Breast epithelium (tissue), 4 donors: ENCODE results near the gene USP10. TPM values are rescaled to one million over a fixed set of nuclear protein-coding genes. Genes with fewer than 3 reads are reported as not detected.

ENCODE experiments used
- DNase-seq, 2 donors: peaks; one replicate each; pipeline ENCODE4 v3.0.0-alpha.2; 2019; ENCODE audit warnings: low spot score in 2 of 2
- H3K27ac ChIP-seq, 2 donors: fragments of 200-600 bp; sonication (generic) in 1 of 2; one replicate each; pipeline ENCODE4 v1.5.1; 2016 to 2019; ENCODE audit warnings: mild to moderate bottlenecking in 1 of 2
- H3K27me3 ChIP-seq, 2 donors: fragments of 200-600 bp; sonication (generic) in 1 of 2; one replicate each; pipeline versions ENCODE4 v1.5.1 to v1.6.0; 2017 to 2019; ENCODE audit warnings: control low read depth in 1 of 2, mild to moderate bottlenecking in 1 of 2
- H3K36me3 ChIP-seq: fragments of 200-600 bp; one replicate; pipeline ENCODE4 v1.5.1; 2019
- H3K4me1 ChIP-seq, 2 donors: fragments of 200-600 bp; sonication (generic); one replicate each; pipeline ENCODE4 v1.5.1; 2016 to 2019; ENCODE audit warnings: control low read depth in 1 of 2
- H3K4me3 ChIP-seq, 3 donors: fragments of 200-600 bp; sonication (generic); 1 replicate in 2 of 3; 2 replicates in 1 of 3; pipeline ENCODE4 v1.5.1; 2016 to 2019; ENCODE audit warnings: mild to moderate bottlenecking in 3 of 3, moderate library complexity in 2 of 3
- H3K9me3 ChIP-seq, 2 donors: fragments of 200-600 bp; sonication (generic) in 1 of 2; one replicate each; pipeline ENCODE4 v1.5.1; 2016 to 2019; ENCODE audit warnings: control low read depth in 1 of 2
- POLR2A ChIP-seq: fragments of 450-650 bp; IDR thresholded peaks from one replicate; pipeline ENCODE4 v1.6.1; 2016; ENCODE audit warnings: antibody characterized with exemption, mild to moderate bottlenecking, moderate library complexity
- POLR2AphosphoS5 ChIP-seq, 3 donors: sonication (generic); formaldehyde crosslinking; IDR thresholded peaks; one replicate each; pipeline ENCODE4 v1.6.1; 2017; ENCODE audit warnings: antibody characterized with exemption in 3 of 3
- intact Hi-C: fragments of 100-400 bp; cut with DNase I; formaldehyde crosslinking; loops from one replicate; pipeline ENCODE4 v1.15.1; 2023; ENCODE audit warnings: low total_unique reads
- total RNA-seq, 3 donors: library from RNA; depleted of rRNA; stranded (reverse); fragments of >200 nt; gene quantifications; one replicate each; pipeline ENCODE4 v1.1.0, GENCODE V29; 2016
- TF ChIP-seq, protein P1 (sequence below), 3 donors: fragments of 450-650 bp; IDR thresholded peaks; one replicate each; pipeline ENCODE4 v1.5.1; 2016 to 2017; ENCODE audit warnings: antibody characterized with exemption in 3 of 3, mild to moderate bottlenecking in 3 of 3, moderate library complexity in 3 of 3

USP10 gene
- total RNA-seq, 3 donors from 2014 or later, result 30.4 to 70.8 (median 51.5) TPM

GRCh38 chr16:84769416-84769815 lies 69.6 kb downstream of the USP10 start:
- Histone ChIP-seq H3K4me1 (no peaks in the 10 kb centered on the region), H3K4me3 (no peak overlapping the region), H3K9me3 (no peaks in the 10 kb centered on the region), H3K27ac (no peak overlapping the region), H3K36me3 (peaks cover 7% of the 10 kb centered on the region), H3K27me3 (no peaks in the 10 kb centered on the region)
- TF ChIP-seq POLR2A (no peak), POLR2AphosphoS5 (IDR thresholded peaks at IDR 0.05) (no peak)
- DNase-seq, result no peak
- intact Hi-C loops, result no loop called here

DNA sequence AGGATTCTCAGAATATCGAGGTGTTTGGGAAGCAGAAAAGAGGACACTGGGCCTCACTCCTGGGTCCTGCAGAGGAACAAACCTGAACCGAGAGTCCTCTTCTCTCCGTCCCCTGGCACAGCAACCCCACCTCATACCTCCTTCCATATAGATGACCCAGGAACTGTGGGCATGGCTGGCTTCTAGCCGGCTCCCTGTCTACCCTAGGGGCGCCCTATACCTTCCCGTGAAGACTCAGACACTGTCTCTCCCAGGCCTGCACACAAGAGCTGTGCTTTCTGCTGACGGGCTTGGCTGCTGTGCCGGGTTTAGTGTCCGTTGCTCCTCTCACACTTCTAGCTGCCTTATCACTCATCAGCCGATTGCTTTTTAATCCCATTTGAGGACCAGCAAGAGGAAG lies 73.5 kb downstream of the USP10 start:
- Histone ChIP-seq H3K9me3 (no peaks in the 10 kb centered on the region), H3K27ac (no peak overlapping the region), H3K27me3 (no peaks in the 10 kb centered on the region), H3K36me3 (peaks cover 3% of the 10 kb centered on the region), H3K4me1 (no peaks in the 10 kb centered on the region), H3K4me3 (no peak overlapping the region)
- intact Hi-C loops, result no loop called here
- TF ChIP-seq POLR2A, result no peak
- no peak for TF ChIP-seq POLR2AphosphoS5 (IDR thresholded peaks at IDR 0.05)
- TF ChIP-seq, protein P1, sequence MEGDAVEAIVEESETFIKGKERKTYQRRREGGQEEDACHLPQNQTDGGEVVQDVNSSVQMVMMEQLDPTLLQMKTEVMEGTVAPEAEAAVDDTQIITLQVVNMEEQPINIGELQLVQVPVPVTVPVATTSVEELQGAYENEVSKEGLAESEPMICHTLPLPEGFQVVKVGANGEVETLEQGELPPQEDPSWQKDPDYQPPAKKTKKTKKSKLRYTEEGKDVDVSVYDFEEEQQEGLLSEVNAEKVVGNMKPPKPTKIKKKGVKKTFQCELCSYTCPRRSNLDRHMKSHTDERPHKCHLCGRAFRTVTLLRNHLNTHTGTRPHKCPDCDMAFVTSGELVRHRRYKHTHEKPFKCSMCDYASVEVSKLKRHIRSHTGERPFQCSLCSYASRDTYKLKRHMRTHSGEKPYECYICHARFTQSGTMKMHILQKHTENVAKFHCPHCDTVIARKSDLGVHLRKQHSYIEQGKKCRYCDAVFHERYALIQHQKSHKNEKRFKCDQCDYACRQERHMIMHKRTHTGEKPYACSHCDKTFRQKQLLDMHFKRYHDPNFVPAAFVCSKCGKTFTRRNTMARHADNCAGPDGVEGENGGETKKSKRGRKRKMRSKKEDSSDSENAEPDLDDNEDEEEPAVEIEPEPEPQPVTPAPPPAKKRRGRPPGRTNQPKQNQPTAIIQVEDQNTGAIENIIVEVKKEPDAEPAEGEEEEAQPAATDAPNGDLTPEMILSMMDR (IDR thresholded peaks at IDR 0.05), result no peak
- no peak for DNase-seq

GRCh38 chr16:84774810-84775209 lies 75.0 kb downstream of the USP10 start:
- TF ChIP-seq POLR2A, result no peak
- TF ChIP-seq, protein P1 (IDR thresholded peaks at IDR 0.05), result no peak
- TF ChIP-seq POLR2AphosphoS5 (IDR thresholded peaks at IDR 0.05), result no peak
- H3K4me3 ChIP-seq, result no peak overlapping the region
- intact Hi-C loops, result no loop called here
- no peaks in the 10 kb centered on the region for H3K27me3 ChIP-seq
- H3K9me3 ChIP-seq, result no peaks in the 10 kb centered on the region
- no peaks in the 10 kb centered on the region for H3K4me1 ChIP-seq
- H3K27ac ChIP-seq, result no peak overlapping the region
- H3K36me3 ChIP-seq, result peaks cover 7% of the 10 kb centered on the region
- DNase-seq, result no peak

- H3K4me3 ChIP-seq, result no peak overlapping the region
Observed at GRCh38 chr16:84775262-84775810, 75.5 kb downstream of the USP10 start.

GRCh38 chr16:84777435-84777834 lies 77.6 kb downstream of the USP10 start:
- H3K9me3 ChIP-seq, result no peaks in the 10 kb centered on the region
- no peaks in the 10 kb centered on the region for H3K27me3 ChIP-seq
- H3K36me3 ChIP-seq, result peaks cover 7% of the 10 kb centered on the region
- no peak for DNase-seq
- intact Hi-C loops, result no loop called here
- TF ChIP-seq POLR2A, result no peak
- TF ChIP-seq, protein P1 (IDR thresholded peaks at IDR 0.05), result no peak
- no peak for TF ChIP-seq POLR2AphosphoS5 (IDR thresholded peaks at IDR 0.05)
- no peak overlapping the region for H3K27ac ChIP-seq
- no peak overlapping the region for H3K4me3 ChIP-seq
- H3K4me1 ChIP-seq, result no peaks in the 10 kb centered on the region

More at GRCh38 chr16:84775262-84775810, 75.5 kb downstream of the USP10 start:
- no peaks in the 10 kb centered on the region for H3K9me3 ChIP-seq
- DNase-seq, result no peak
- H3K4me1 ChIP-seq, result no peaks in the 10 kb centered on the region
- H3K27ac ChIP-seq, result peak overlapping the region in 1 of 2 donors; percentile 9
- TF ChIP-seq POLR2AphosphoS5 (IDR thresholded peaks at IDR 0.05) (no peak), POLR2A (no peak)
- TF ChIP-seq, protein P1 (IDR thresholded peaks at IDR 0.05), result no peak
- H3K27me3 ChIP-seq, result no peaks in the 10 kb centered on the region
- peaks cover 7% of the 10 kb centered on the region for H3K36me3 ChIP-seq
- intact Hi-C loops, result no loop called here
